HTERT RPE-1 (cell line): ENCODE measurements around the gene ZCCHC3.

Experiments
- in situ Hi-C: fragments of 300-500 bp; cut with MboI; formaldehyde crosslinking; loops from 4 replicates; pipeline ENCODE4 v1.14.3; 2020; ENCODE audit warnings: low sequenced_read_pairs

Gene ZCCHC3

GRCh38 chr20:311609-312008 lies 14.2 kb downstream of the ZCCHC3 start:
- in situ Hi-C loops: no loop called here

GRCh38 chr20:312067-312466 lies 14.7 kb downstream of the ZCCHC3 start:
- in situ Hi-C loops: no loop called here

GRCh38 chr20:312866-313265 lies 15.5 kb downstream of the ZCCHC3 start:
- in situ Hi-C loops: no loop called here

- in situ Hi-C loops: no loop called here
Observed at GRCh38 chr20:313402-313801, 16.0 kb downstream of the ZCCHC3 start.

GRCh38 chr20:313948-314347 lies 16.6 kb downstream of the ZCCHC3 start:
- in situ Hi-C loops: no loop called here

- in situ Hi-C loops: no loop called here
Observed at GRCh38 chr20:316316-317068, 19.1 kb downstream of the ZCCHC3 start.

GRCh38 chr20:324177-325044 lies 27.0 kb downstream of the ZCCHC3 start:
- in situ Hi-C loops: no loop called here

- in situ Hi-C loops: no loop called here
Observed at GRCh38 chr20:325045-325888, 27.9 kb downstream of the ZCCHC3 start, which contains the start of gene SOX12. SOX12 (plus strand) TSS chr20:325552; CDS start chr20:325925, 373 bp downstream.

- in situ Hi-C loops: no loop called here
Observed at GRCh38 chr20:325889-326644, 28.7 kb downstream of the ZCCHC3 start.

- in situ Hi-C loops: no loop called here
Observed at GRCh38 chr20:326645-327185, 29.3 kb downstream of the ZCCHC3 start.

GRCh38 chr20:327186-328026 lies 30.0 kb downstream of the ZCCHC3 start:
- in situ Hi-C loops: no loop called here

- in situ Hi-C loops: no loop called here
Observed at GRCh38 chr20:328027-328974, 30.9 kb downstream of the ZCCHC3 start.

GRCh38 chr20:328975-329695 lies 31.8 kb downstream of the ZCCHC3 start:
- in situ Hi-C loops: no loop called here

GRCh38 chr20:329851-330232 lies 32.5 kb downstream of the ZCCHC3 start:
- in situ Hi-C loops: no loop called here

GRCh38 chr20:330233-331149 lies 33.1 kb downstream of the ZCCHC3 start:
- in situ Hi-C loops: no loop called here

- in situ Hi-C loops: no loop called here
Observed at GRCh38 chr20:334578-334977, 37.2 kb downstream of the ZCCHC3 start.
